LoVo (cell line): Measurements from ENCODE around the gene STK38.
"Not testable (repeated sequence)": the region's sequence is repeated elsewhere in the genome, so short reads cannot be mapped to it uniquely, and the experiment has no call there.

ENCODE experiments used
- DNase-seq: peaks from one replicate; pipeline ENCODE4 v3.0.0-alpha.2; 2016; ENCODE audit warnings: low spot score

The STK38 gene

GRCh38 chr6:36546920-36547645 lies at the start of gene STK38:
TSS of gene STK38 (minus strand) at chr6:36547479. CDS start at chr6:36540202, 7,277 bp downstream.
- peak; percentile 92 for DNase-seq

GRCh38 chr6:36596356-36596755 lies 49.1 kb upstream of the STK38 start:
- no peak for DNase-seq

DNA sequence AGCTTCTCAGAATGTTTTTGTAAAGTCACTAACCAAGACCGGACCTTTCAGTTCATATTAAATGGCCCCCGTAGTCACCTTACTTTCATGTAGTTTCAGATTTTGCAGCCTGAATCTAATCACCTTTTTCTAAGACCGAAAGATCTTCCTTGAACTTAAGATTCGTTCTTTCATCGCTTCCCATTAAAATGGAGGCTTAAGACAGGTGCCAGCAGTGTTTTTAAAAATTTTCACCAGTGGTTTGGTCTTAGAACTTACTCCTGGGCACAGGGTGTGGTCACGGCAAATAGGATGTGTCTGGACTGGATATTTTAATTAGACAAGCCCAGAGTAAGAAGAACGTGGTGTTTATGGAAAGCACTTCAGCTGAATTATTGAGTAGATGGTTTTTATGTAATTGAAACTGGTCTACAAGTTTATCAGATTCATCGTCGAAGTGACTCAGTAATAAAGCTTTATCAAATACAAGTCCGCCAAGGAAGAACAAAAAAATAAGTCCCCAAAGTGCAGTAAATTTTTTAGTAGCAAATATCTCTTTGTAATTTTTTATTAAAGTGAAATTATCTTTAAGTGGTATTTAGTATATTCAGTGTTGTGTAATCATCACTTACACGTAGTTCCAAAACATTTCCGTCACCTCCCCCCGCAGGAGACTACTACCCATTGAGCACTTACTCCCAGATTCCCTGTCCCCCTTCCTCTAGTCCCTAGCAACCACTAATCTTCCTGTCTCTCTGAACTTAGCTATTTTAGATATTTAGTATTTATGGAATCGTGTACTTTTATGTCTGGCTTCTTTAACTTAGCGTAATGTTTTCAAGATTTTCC lies 47.8 kb upstream of the STK38 start:
- DNase-seq, result no peak

GRCh38 chr6:36594029-36594815 lies 46.9 kb upstream of the STK38 start, which contains the start of gene SRSF3:
TSS of gene SRSF3 (plus strand) at chr6:36594362. CDS start at chr6:36596763, 2,401 bp downstream.
- peak; percentile 98 for DNase-seq

DNA sequence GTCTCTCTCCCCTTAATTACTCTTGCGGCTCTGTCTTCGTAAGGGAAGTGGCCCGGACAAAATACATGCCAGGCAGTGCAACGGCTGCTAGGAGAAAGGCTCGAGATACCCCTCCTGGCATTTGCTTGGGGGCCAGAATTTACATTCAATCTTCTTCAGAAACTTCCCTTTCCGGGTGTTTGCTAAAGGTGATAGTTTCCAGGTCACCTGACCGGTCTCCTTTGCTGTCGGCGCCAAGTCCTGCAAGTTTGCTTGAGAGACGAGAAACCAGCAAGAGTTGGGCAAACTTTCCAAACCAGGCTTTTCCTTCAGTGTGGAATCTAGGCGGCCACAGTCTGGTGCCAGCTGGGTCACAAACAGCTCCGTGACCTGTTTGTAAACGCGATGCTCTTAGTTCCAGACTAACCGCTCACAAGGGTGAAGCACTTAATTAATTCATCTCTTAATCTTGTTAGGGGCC lies 46.3 kb upstream of the STK38 start:
- DNase-seq, result peak; percentile 64

DNA sequence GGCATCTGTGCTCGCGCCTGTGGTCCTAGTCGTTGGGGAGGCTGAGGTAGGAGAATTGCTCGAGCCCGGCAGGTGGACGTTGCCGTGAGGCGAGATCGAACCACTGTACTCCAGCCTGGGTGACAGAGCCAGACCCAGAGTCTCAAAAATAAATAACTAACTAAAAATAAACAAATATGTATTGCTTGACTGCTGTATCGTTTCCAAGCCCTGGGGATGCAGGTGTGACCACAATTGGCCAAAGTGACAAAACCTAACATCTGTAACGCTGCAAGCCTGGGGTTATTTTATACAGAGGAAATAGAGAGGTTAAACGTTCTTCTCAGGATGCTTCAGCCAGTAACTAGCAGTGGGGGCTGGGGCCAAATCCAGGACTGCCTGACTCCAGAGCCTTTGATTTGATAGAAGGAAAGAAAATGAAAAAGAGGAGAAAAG lies 45.0 kb upstream of the STK38 start:
- no peak for DNase-seq

DNA sequence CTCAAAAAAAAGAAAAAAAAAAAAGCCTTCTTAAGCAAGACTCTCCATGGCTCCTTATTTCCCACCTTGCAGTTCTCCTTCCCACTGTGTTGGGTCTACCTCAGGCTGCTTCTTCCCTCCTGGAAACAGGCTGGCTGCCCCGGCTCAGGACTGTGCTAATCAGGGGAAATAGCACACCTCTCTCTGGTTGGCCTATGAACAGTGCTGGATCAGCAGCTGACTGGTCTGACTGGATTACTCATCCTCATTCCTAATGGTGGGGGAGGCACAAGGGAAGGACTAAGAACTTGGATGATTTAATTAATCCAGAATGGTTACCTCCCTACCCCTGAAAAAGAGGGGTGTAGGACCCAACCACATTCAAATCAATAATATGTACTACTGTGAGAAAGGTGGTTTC lies 43.0 kb upstream of the STK38 start:
- no peak for DNase-seq

GRCh38 chr6:36589025-36589400 lies 41.7 kb upstream of the STK38 start:
- DNase-seq, result not testable (repeated sequence)

DNA sequence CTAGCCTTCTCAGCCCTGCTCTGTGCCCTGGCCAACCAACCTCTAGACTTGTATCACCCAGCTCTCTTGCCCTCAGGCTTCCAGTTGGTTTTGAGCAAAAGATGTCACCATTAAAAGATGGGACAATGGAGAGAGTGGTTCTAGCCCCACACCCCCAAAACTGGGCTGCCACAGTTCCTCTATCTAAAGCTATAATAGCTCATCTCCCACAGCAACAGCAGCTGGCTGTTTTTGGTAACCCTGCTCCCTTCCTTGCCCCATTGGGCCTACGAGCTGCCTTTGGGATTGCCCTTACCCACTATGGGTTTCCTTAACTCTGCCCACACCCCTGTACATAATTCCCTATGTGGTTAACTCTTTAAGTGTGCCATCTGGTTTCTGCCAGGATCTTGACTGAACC lies 39.3 kb upstream of the STK38 start:
- DNase-seq, result no peak

GRCh38 chr6:36581716-36582115 lies 34.4 kb upstream of the STK38 start:
- DNase-seq, result no peak

DNA sequence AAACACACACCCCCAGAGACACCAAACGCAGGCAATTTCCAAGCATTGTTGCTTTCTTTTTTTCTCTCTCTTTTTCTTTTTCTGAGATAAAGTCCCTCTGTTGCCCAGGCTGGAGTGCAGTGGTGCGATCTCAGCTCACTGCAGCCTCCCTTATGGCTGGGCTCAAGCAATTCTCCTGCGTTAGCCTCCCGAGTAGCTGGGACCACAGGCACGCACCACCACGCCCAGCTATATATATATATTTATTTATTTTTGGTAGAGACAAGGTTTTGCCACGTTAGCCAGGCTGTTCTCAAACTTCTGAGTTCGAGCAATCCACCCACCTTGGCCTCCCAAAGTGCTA lies 32.9 kb upstream of the STK38 start:
- no peak for DNase-seq

DNA sequence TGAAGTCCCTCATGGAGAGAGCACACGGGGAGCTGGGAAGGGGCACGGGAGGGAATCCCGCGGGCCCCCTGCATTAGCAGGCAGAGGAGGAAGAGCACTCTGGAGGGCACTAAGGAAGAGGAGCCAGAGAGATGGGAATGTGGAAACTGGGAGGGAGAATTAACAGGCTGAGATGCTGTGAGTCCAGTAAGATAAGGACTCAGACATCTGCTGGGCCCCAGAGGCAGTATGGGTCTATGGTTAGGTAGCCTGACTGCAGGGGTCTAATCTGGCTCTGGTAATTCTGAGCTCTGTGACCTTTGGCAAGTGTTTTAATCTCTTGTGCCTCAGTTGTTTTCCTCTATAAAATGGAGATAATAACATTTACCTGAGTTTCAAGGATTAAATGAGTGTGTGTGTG lies 31.2 kb upstream of the STK38 start:
- no peak for DNase-seq

DNA sequence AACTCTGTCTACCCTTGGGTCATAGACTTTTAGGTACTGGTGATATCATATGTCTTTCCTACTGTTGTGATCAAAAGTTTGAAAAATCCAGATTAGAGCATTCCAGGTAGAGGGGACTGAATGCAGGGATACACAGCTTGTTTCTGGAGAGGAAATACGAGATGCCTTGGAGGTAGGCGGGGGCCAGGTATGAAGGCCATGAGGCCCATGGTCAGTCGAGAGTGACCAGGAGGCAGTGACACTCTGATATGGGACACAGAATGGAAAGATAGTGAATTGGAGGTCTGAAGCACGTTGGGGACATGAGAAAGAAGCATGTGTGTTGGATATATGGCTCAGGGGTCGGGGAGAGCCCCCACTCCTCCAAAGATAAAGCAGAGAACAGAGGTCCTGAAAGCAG lies 30.8 kb upstream of the STK38 start:
- no peak for DNase-seq

- DNase-seq, result peak; percentile 94
Measured at GRCh38 chr6:36577301-36577700, 30.0 kb upstream of the STK38 start.

DNA sequence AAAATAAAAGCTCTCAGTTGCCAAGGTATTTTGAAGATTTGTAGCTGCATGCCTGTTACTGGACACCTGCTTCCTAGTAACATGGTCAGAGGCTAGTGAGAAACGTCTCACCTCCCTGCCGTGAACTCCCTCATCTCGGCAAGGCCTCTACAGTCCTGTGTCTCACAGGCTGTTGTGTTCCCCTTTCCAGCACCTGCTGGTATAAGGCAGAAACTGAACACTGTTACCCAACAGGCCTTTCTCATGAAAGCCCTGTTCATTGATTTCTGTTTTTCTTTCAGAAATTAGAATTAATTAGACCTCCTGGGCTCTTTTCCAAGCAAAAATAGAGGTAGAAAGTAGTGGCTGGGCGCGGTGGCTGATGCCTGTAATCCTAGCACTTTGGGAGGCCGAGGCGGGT lies 29.3 kb upstream of the STK38 start:
- no peak for DNase-seq

- no peak for DNase-seq
Measured at GRCh38 chr6:36574679-36575078, 27.4 kb upstream of the STK38 start.

DNA sequence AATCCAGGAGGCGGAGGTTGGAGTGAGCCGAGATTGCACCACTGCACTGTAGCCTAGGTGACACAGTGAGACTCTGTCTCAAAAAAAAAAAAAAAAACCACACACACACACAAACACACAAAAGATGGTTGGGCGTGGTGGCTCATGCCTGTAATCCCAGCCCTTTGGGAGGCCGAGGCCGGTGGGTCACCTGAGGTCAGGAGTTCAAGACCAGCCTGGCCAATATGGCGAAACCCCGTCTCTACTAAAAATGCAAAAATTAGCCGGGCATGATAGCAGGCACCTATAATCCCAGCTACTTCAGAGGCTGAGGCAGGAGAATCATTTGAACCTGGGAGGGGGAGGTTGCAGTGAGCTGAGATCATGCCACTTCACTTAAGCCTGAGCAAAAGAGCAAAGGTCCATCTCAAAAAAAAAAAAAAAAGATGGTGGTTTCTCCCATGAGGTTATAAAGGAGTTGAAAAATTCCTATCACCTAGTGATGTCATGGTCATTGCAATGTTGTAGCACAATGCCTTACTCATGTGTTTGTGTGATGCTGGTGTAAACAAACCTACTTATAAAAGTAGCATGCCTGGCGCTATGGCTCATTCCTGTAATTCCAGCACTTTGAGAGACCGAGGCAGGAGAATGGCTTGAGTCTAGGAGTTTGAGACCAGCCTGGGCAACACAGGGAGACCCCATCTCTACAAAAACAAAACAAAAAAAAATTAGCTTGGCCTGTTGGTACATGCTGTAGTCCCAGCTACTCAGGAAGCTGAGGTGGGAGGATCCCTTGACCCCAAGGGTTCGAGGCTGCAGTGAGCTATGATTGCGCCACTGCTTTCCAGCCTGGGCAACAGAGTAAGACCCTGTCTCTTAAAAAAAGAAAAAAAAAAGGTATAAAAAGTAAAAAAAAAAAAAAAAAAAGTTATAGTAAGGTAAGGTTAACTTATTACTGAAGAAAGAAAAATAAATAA lies 25.4 kb upstream of the STK38 start:
- DNase-seq, result peak; percentile 64

DNA sequence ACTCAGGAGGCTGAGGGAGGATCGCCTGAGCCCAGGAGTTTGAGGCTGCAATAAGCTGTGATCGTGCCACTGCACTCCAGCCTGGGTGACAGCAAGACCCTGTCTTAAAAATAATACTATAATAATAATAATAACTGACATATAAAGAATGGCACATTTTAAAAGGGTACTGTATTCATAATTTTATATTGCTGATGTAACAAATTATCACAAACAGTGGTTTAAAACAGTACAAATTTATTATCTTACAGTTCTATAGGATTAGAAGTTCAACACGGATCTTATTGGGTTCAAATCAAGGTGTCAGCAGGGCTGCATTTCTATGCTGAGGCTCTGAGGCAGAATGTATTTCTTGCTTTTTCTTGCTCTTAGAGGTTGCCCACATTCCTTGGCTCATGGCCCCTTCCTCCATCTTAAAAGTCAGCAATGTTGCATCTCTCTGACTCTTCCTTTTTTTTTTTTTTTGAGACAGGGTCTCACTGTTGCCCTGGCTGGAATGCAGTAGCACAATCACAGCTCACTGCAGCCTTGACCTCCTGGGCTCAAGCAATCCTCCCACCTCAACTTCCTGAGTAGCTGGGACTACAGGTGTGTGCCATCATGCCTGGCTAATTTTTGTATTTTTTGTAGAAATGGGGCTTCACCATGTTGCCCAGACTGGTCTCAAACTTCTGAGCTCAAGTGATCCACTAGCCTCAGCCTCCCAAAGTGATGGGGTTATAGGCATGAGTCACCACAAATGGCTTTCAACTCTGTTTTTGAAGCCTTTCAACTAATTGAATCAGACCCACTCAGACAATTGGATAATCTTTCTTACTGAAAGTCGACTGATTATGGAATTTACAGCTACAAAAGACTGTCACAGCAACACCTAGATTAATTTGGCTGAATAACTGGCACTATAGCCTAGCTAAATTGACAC lies 24.1 kb upstream of the STK38 start:
- no peak for DNase-seq

DNA sequence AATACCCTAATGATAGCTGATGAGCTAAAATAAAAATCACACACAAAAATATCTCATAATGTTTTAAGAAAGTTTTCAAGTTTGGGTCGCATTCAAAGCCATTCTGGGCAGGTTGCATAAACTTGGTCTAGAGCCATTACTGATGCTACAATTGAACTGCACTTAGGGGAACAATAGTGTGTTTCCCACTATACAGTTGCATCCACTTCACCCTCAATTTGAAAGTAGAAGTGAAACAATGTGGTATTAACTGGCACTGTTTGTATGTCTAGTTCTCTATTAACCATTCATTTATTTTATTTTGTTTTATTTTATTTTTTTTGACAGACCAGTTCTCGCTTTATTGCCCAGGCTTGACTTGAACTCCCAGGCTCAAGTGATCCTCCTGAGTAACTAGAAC lies 23.0 kb upstream of the STK38 start:
- no peak for DNase-seq

DNA sequence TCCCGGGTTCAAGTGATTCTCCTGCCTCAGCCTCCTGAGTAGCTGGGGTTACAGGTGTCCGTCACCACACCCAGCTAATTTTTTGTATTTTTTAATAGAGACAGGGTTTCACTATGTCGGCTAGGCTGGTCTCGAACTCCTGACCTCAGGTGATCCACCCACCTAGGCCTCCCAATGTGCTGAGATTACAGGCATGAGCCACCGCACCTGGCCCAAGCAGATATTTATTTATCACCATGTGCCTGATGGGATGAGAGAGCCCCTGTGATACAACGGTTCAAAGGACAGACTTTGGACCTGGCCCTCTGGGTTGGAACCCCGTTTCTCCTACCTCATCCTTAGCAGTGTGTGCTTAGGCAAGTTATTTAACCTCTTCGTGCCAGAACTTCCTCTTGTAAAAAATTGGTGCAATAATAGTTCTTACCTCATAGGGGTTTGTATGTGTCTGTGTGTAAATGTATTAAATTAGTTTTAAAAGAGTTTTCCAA lies 19.2 kb upstream of the STK38 start:
- no peak for DNase-seq
